ENCODE data around the gene CNNM4. TPM values are rescaled to one million over a fixed set of nuclear protein-coding genes. Genes with fewer than 3 reads are reported as not detected.

CNNM4 gene
- total RNA-seq, 1 donor from 2014 or later = 5.8 TPM

- no peak for TF ChIP-seq EZH2 (IDR thresholded peaks at IDR 0.05; ENCODE audit: insufficient read depth, low read length)
- TF ChIP-seq CTCF (IDR thresholded peaks at IDR 0.05; ENCODE audit: insufficient read depth, low read depth, low read length) = no peak
- no peak for FAIRE-seq
- H3K27ac Mint-ChIP-seq (ENCODE audit: unreplicated experiment) = peak overlapping the region; percentile 75
- no peaks in the 10 kb centered on the region for H3K27me3 Mint-ChIP-seq (ENCODE audit: low read depth, unreplicated experiment)
- Histone ChIP-seq H3K36me3 (ENCODE audit: insufficient read depth, low read length) (no peaks in the 10 kb centered on the region), H3K4me1 (ENCODE audit: insufficient read depth, low read length) (peaks cover 5% of the 10 kb centered on the region), H3K9ac (ENCODE audit: low read length) (no peak overlapping the region), H3K9me3 (ENCODE audit: insufficient read depth, low read depth, low read length) (no peaks in the 10 kb centered on the region), H3K79me2 (ENCODE audit: insufficient read depth, low read length) (no peaks in the 10 kb centered on the region), H4K20me1 (ENCODE audit: insufficient read depth, low read length) (no peaks in the 10 kb centered on the region), H3K27me3 (ENCODE audit: insufficient read depth, low read length) (no peaks in the 10 kb centered on the region), H3K27ac (ENCODE audit: low read depth, low read length) (no peak overlapping the region), H2AFZ (ENCODE audit: low read depth, low read length) (peak overlapping the region; percentile 54), H3K4me3 (ENCODE audit: insufficient read depth, low read depth, low read length) (no peak overlapping the region), H3K4me2 (ENCODE audit: low read length) (peak overlapping the region; percentile 41)
- H3K9me3 Mint-ChIP-seq (ENCODE audit: unreplicated experiment) = no peaks in the 10 kb centered on the region
- peaks cover 8% of the 10 kb centered on the region for H3K4me1 Mint-ChIP-seq (ENCODE audit: low read depth, unreplicated experiment)
- DNase-seq (ENCODE audit: low read depth) = peak; percentile 20
- H3K36me3 Mint-ChIP-seq (ENCODE audit: low read depth, unreplicated experiment) = peaks cover 8% of the 10 kb centered on the region
- peak overlapping the region; percentile 62 for H3K4me3 Mint-ChIP-seq (ENCODE audit: unreplicated experiment)
Measured at GRCh38 chr2:96832754-96833507, 72.2 kb downstream of the CNNM4 start.

DNA sequence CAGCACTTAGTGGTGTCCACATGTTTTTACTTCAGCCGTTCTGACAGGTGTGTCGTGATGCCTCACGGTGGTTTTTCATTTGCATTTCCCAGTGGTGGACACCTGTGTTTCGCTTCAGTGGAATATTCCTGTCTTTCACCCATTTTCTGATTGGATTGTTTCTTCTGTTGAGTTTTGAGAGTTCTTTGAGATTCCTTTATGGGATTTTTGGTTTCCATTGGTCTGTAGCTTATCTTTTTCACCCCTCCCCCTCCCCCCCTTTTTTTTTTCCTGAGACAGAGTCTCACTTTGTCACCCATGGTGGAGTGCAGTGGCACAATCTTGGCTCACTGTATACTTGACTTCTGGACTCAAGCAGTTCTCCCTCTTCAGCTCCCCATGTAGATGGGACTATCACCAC is 75.1 kb downstream of the CNNM4 start:
- Mint-ChIP-seq H3K9me3 (ENCODE audit: unreplicated experiment) (no peaks in the 10 kb centered on the region), H3K4me3 (ENCODE audit: unreplicated experiment) (no peak overlapping the region), H3K27ac (ENCODE audit: unreplicated experiment) (no peak overlapping the region), H3K36me3 (ENCODE audit: low read depth, unreplicated experiment) (peaks cover 8% of the 10 kb centered on the region), H3K27me3 (ENCODE audit: low read depth, unreplicated experiment) (no peaks in the 10 kb centered on the region), H3K4me1 (ENCODE audit: low read depth, unreplicated experiment) (peaks cover 8% of the 10 kb centered on the region)
- Histone ChIP-seq H3K4me3 (ENCODE audit: insufficient read depth, low read depth, low read length) (no peak overlapping the region), H3K4me1 (ENCODE audit: insufficient read depth, low read length) (peaks cover 9% of the 10 kb centered on the region), H3K9me3 (ENCODE audit: insufficient read depth, low read depth, low read length) (no peaks in the 10 kb centered on the region), H3K27ac (ENCODE audit: low read depth, low read length) (no peak overlapping the region), H3K9ac (ENCODE audit: low read length) (no peak overlapping the region), H3K79me2 (ENCODE audit: insufficient read depth, low read length) (no peaks in the 10 kb centered on the region), H3K36me3 (ENCODE audit: insufficient read depth, low read length) (no peaks in the 10 kb centered on the region), H2AFZ (ENCODE audit: low read depth, low read length) (no peak overlapping the region), H4K20me1 (ENCODE audit: insufficient read depth, low read length) (no peaks in the 10 kb centered on the region), H3K4me2 (ENCODE audit: low read length) (no peak overlapping the region), H3K27me3 (ENCODE audit: insufficient read depth, low read length) (no peaks in the 10 kb centered on the region)
- TF ChIP-seq EZH2 (IDR thresholded peaks at IDR 0.05; ENCODE audit: insufficient read depth, low read length) (no peak), CTCF (IDR thresholded peaks at IDR 0.05; ENCODE audit: insufficient read depth, low read depth, low read length) (no peak)
- FAIRE-seq (no peak), DNase-seq (ENCODE audit: low read depth) (no peak)

DNA sequence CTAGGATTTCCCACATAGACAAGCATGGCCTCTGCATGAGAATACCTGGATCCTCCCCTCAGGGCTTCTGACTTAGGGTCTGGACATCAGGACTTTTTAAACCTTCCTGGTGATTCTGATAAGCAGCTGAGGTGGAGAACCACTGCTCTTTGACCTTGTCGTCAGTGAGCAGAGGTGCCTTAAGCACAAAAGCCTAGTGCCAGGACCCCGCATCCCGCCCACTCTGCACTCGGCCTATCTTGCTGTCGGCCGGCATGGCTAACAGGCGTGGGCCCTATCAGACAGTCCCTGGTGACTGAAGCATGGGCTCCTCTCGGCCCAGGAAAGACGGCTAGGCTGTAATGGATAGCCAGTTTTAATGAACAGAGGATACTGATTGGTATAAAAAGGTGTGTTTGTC is 76.9 kb downstream of the CNNM4 start:
- no peaks in the 10 kb centered on the region for H3K27me3 ChIP-seq (ENCODE audit: insufficient read depth, low read length)
- no peaks in the 10 kb centered on the region for H3K9me3 ChIP-seq (ENCODE audit: insufficient read depth, low read depth, low read length)
- H2AFZ ChIP-seq (ENCODE audit: low read depth, low read length) = no peak overlapping the region
- peaks cover 9% of the 10 kb centered on the region for H3K4me1 ChIP-seq (ENCODE audit: insufficient read depth, low read length)
- no peak overlapping the region for H3K4me2 ChIP-seq (ENCODE audit: low read length)
- TF ChIP-seq CTCF (IDR thresholded peaks at IDR 0.05; ENCODE audit: insufficient read depth, low read depth, low read length) (no peak), EZH2 (IDR thresholded peaks at IDR 0.05; ENCODE audit: insufficient read depth, low read length) (no peak)
- DNase-seq (ENCODE audit: low read depth) = no peak
- FAIRE-seq = no peak
- no peak overlapping the region for H3K9ac ChIP-seq (ENCODE audit: low read length)
- H3K4me1 Mint-ChIP-seq (ENCODE audit: low read depth, unreplicated experiment) = peaks cover 8% of the 10 kb centered on the region
- H3K27me3 Mint-ChIP-seq (ENCODE audit: low read depth, unreplicated experiment) = no peaks in the 10 kb centered on the region
- no peaks in the 10 kb centered on the region for H3K36me3 ChIP-seq (ENCODE audit: insufficient read depth, low read length)
- H4K20me1 ChIP-seq (ENCODE audit: insufficient read depth, low read length) = no peaks in the 10 kb centered on the region
- peaks cover 11% of the 10 kb centered on the region for H3K36me3 Mint-ChIP-seq (ENCODE audit: low read depth, unreplicated experiment)
- no peak overlapping the region for H3K4me3 ChIP-seq (ENCODE audit: insufficient read depth, low read depth, low read length)
- H3K4me3 Mint-ChIP-seq (ENCODE audit: unreplicated experiment) = no peak overlapping the region
- no peak overlapping the region for H3K27ac Mint-ChIP-seq (ENCODE audit: unreplicated experiment)
- no peaks in the 10 kb centered on the region for H3K9me3 Mint-ChIP-seq (ENCODE audit: unreplicated experiment)
- H3K79me2 ChIP-seq (ENCODE audit: insufficient read depth, low read length) = no peaks in the 10 kb centered on the region
- no peak overlapping the region for H3K27ac ChIP-seq (ENCODE audit: low read depth, low read length)
